H1 (cell line): ENCODE results near the gene CNOT8.

Source experiments
- ATF3 ChIP-seq: IDR thresholded peaks from 2 replicates; pipeline ENCODE4 v1.6.1; 2011; ENCODE audit warnings: low read depth, mild to moderate bottlenecking, low read length; ENCODE audit not compliant: insufficient read depth
- CTCF ChIP-seq, 3 experiments: IDR thresholded peaks; 1 replicate in 2 of 3; 2 replicates in 1 of 3; pipeline versions ENCODE4 v1.5.1 to v1.6.1; 2011; ENCODE audit warnings: low read length in 3 of 3, mild to moderate bottlenecking in 3 of 3, inconsistent platforms in 2 of 3, low read depth in 1 of 3, moderate library complexity in 1 of 3; ENCODE audit not compliant: insufficient read depth in 1 of 3; ENCODE audit errors: control extremely low read depth in 1 of 3
- EP300 ChIP-seq, 2 experiments: IDR thresholded peaks; 1 replicate in 1 of 2; 2 replicates in 1 of 2; pipeline ENCODE4 v1.6.1; 2011 to 2012; ENCODE audit warnings: low read depth in 2 of 2, low read length in 2 of 2, mild to moderate bottlenecking in 2 of 2, borderline replicate concordance in 1 of 2, inconsistent platforms in 1 of 2, moderate library complexity in 1 of 2
- POLR2A ChIP-seq, 2 experiments: IDR thresholded peaks; 1 replicate in 1 of 2; 2 replicates in 1 of 2; pipeline ENCODE4 v1.6.1; 2011; ENCODE audit warnings: low read depth in 2 of 2, low read length in 2 of 2, mild to moderate bottlenecking in 2 of 2; ENCODE audit errors: control extremely low read depth in 1 of 2

GRCh38 chr5:154817815-154818214 is 40.6 kb upstream of the CNOT8 start:
- no peak for TF ChIP-seq EP300 (IDR thresholded peaks at IDR 0.05; ENCODE audit: borderline replicate concordance in 1 of 2, low read depth in 2 of 2, low read length in 2 of 2)
- TF ChIP-seq CTCF (IDR thresholded peaks at IDR 0.05; ENCODE audit: control extremely low read depth in 1 of 3, insufficient read depth in 1 of 3, low read depth in 1 of 3, low read length in 3 of 3), result no peak
- no peak for TF ChIP-seq ATF3
- TF ChIP-seq POLR2A (IDR thresholded peaks at IDR 0.05; ENCODE audit: control extremely low read depth in 1 of 2, low read depth in 2 of 2, low read length in 2 of 2), result peak in 1 of 2 experiments; percentile 21; a peak in 1 of 3 replicates
